ENCODE measurements around the gene OR51G2. TPM values are rescaled to one million over a fixed set of nuclear protein-coding genes. Genes with fewer than 3 reads are reported as not detected.

The OR51G2 gene
- total and polyA plus RNA-seq, 2 donors: not detected

GRCh38 chr11:4891996-4892640, 27.0 kb downstream of the OR51G2 start:
- no peak for DNase-seq (ENCODE audit: extremely low spot score)
- Histone ChIP-seq H3K4me1 (ENCODE audit: insufficient read depth) (no peaks in the 10 kb centered on the region), H3K27ac (ENCODE audit: low read depth) (no peak overlapping the region), H3K4me3 (ENCODE audit: low read depth, low read length) (no peak overlapping the region), H3K36me3 (ENCODE audit: insufficient read depth) (no peaks in the 10 kb centered on the region)
- WGBS: 90% methylated on average over 1 of the region's 1 CpG

- H3K4me3 ChIP-seq (ENCODE audit: low read depth, low read length): no peak overlapping the region
- no peak for DNase-seq (ENCODE audit: extremely low spot score)
- H3K27ac ChIP-seq (ENCODE audit: low read depth): no peak overlapping the region
- no peaks in the 10 kb centered on the region for H3K36me3 ChIP-seq (ENCODE audit: insufficient read depth)
- 90% methylated on average over 2 of the region's 2 CpGs for WGBS
- H3K4me1 ChIP-seq (ENCODE audit: insufficient read depth): no peaks in the 10 kb centered on the region
Measured at GRCh38 chr11:4890279-4890678, 28.9 kb downstream of the OR51G2 start.

- 0% methylated on average over 1 of the region's 1 CpG for WGBS
Measured at GRCh38 chr11:4887591-4887990, 31.6 kb downstream of the OR51G2 start.

GRCh38 chr11:4886186-4886585, 33.0 kb downstream of the OR51G2 start:
- Histone ChIP-seq H3K4me3 (ENCODE audit: low read depth, low read length) (no peak overlapping the region), H3K27ac (ENCODE audit: low read depth) (no peak overlapping the region), H3K4me1 (ENCODE audit: insufficient read depth) (no peaks in the 10 kb centered on the region), H3K36me3 (ENCODE audit: insufficient read depth) (no peaks in the 10 kb centered on the region)
- WGBS: 57% methylated on average over 3 of the region's 3 CpGs
- DNase-seq (ENCODE audit: extremely low spot score): no peak

More at GRCh38 chr11:4887591-4887990, 31.6 kb downstream of the OR51G2 start:
- no peak for DNase-seq (ENCODE audit: extremely low spot score)
- Histone ChIP-seq H3K27ac (ENCODE audit: low read depth) (no peak overlapping the region), H3K4me1 (ENCODE audit: insufficient read depth) (no peaks in the 10 kb centered on the region), H3K4me3 (ENCODE audit: low read depth, low read length) (no peak overlapping the region), H3K36me3 (ENCODE audit: insufficient read depth) (no peaks in the 10 kb centered on the region)

GRCh38 chr11:4884361-4884760, 34.8 kb downstream of the OR51G2 start:
- Histone ChIP-seq H3K4me1 (ENCODE audit: insufficient read depth) (no peaks in the 10 kb centered on the region), H3K36me3 (ENCODE audit: insufficient read depth) (no peaks in the 10 kb centered on the region), H3K4me3 (ENCODE audit: low read depth, low read length) (no peak overlapping the region), H3K27ac (ENCODE audit: low read depth) (no peak overlapping the region)
- WGBS: 71% methylated on average over 3 of the region's 3 CpGs
- no peak for DNase-seq (ENCODE audit: extremely low spot score)

- Histone ChIP-seq H3K4me1 (ENCODE audit: insufficient read depth) (no peaks in the 10 kb centered on the region), H3K4me3 (ENCODE audit: low read depth, low read length) (no peak overlapping the region), H3K27ac (ENCODE audit: low read depth) (no peak overlapping the region), H3K36me3 (ENCODE audit: insufficient read depth) (no peaks in the 10 kb centered on the region)
- WGBS: 88% methylated on average over 5 of the region's 5 CpGs
- DNase-seq (ENCODE audit: extremely low spot score): no peak
Measured at GRCh38 chr11:4882543-4882942, 36.6 kb downstream of the OR51G2 start.

GRCh38 chr11:4881860-4882500, 37.2 kb downstream of the OR51G2 start, which contains the start of gene OR51T1:
OR51T1 (plus strand) TSS chr11:4881900; CDS start chr11:4881900, 0 bp downstream.
- no peak for DNase-seq (ENCODE audit: extremely low spot score)
- Histone ChIP-seq H3K4me3 (ENCODE audit: low read depth, low read length) (no peak within 1 kb of the TSS), H3K4me1 (ENCODE audit: insufficient read depth) (no peaks in the 10 kb centered on the region), H3K27ac (ENCODE audit: low read depth) (no peak within 1 kb of the TSS), H3K36me3 (ENCODE audit: insufficient read depth) (no peaks in the 10 kb centered on the region)
- WGBS: 77% methylated on average over 8 of the region's 8 CpGs

- WGBS: 67% methylated on average over 4 of the region's 4 CpGs
- H3K4me3 ChIP-seq (ENCODE audit: low read depth, low read length): no peak overlapping the region
- DNase-seq (ENCODE audit: extremely low spot score): no peak
- no peaks in the 10 kb centered on the region for H3K4me1 ChIP-seq (ENCODE audit: insufficient read depth)
- no peak overlapping the region for H3K27ac ChIP-seq (ENCODE audit: low read depth)
- H3K36me3 ChIP-seq (ENCODE audit: insufficient read depth): no peaks in the 10 kb centered on the region
Measured at GRCh38 chr11:4881188-4881587, 38.0 kb downstream of the OR51G2 start.

GRCh38 chr11:4865855-4866254, 53.3 kb downstream of the OR51G2 start:
- DNase-seq (ENCODE audit: extremely low spot score): no peak
- Histone ChIP-seq H3K36me3 (ENCODE audit: insufficient read depth) (no peaks in the 10 kb centered on the region), H3K4me3 (ENCODE audit: low read depth, low read length) (no peak overlapping the region), H3K4me1 (ENCODE audit: insufficient read depth) (no peaks in the 10 kb centered on the region), H3K27ac (ENCODE audit: low read depth) (no peak overlapping the region)
- WGBS: 46% methylated on average over 1 of the region's 1 CpG

- H3K36me3 ChIP-seq (ENCODE audit: insufficient read depth): no peaks in the 10 kb centered on the region
- H3K4me1 ChIP-seq (ENCODE audit: insufficient read depth): no peaks in the 10 kb centered on the region
- whole genome bisulfite sequencing: 55% methylated on average over 4 of the region's 4 CpGs
- DNase-seq (ENCODE audit: extremely low spot score): no peak
- no peak overlapping the region for H3K27ac ChIP-seq (ENCODE audit: low read depth)
- H3K4me3 ChIP-seq (ENCODE audit: low read depth, low read length): no peak overlapping the region
Measured at GRCh38 chr11:4863876-4864275, 55.3 kb downstream of the OR51G2 start.

Other genes with a start within 250 kb of the OR51G2 start
- gene OR51E2, start 221.5 kb downstream of the OR51G2 start, total RNA-seq: 0.63 TPM
- 0.63 TPM for gene OR51E2, start 221.5 kb downstream of the OR51G2 start, polyA plus RNA-seq
- gene MMP26, start 214.6 kb downstream of the OR51G2 start, total RNA-seq: not detected
- gene MMP26, start 214.6 kb downstream of the OR51G2 start, polyA plus RNA-seq: not detected
- not detected for gene OR51F1, start 149.4 kb downstream of the OR51G2 start, total RNA-seq
- not detected for gene OR51F1, start 149.4 kb downstream of the OR51G2 start, polyA plus RNA-seq
- gene OR52R1, start 115.0 kb downstream of the OR51G2 start, total RNA-seq: not detected
- gene OR52R1, start 115.0 kb downstream of the OR51G2 start, polyA plus RNA-seq: not detected
- gene OR51F2, start 98.0 kb downstream of the OR51G2 start, total RNA-seq: not detected
- not detected for gene OR51F2, start 98.0 kb downstream of the OR51G2 start, polyA plus RNA-seq
- not detected for gene OR51S1, start 70.1 kb downstream of the OR51G2 start, total RNA-seq
- gene OR51S1, start 70.1 kb downstream of the OR51G2 start, polyA plus RNA-seq: not detected
- gene OR51T1, start 37.5 kb downstream of the OR51G2 start, total RNA-seq: not detected
- not detected for gene OR51T1, start 37.5 kb downstream of the OR51G2 start, polyA plus RNA-seq
- gene OR51A7, start 15.6 kb downstream of the OR51G2 start, total RNA-seq: not detected
- gene OR51A7, start 15.6 kb downstream of the OR51G2 start, polyA plus RNA-seq: not detected
- not detected for gene OR51G1, start 5.0 kb upstream of the OR51G2 start, total RNA-seq
- not detected for gene OR51G1, start 5.0 kb upstream of the OR51G2 start, polyA plus RNA-seq
- gene OR51A4, start 28.3 kb upstream of the OR51G2 start, total RNA-seq: not detected
- not detected for gene OR51A4, start 28.3 kb upstream of the OR51G2 start, polyA plus RNA-seq
- not detected for gene OR51A2, start 36.4 kb upstream of the OR51G2 start, total RNA-seq
- gene OR51A2, start 36.4 kb upstream of the OR51G2 start, polyA plus RNA-seq: not detected
- gene OR51L1, start 75.5 kb upstream of the OR51G2 start, total RNA-seq: not detected
- not detected for gene OR51L1, start 75.5 kb upstream of the OR51G2 start, polyA plus RNA-seq
- not detected for gene OR52J3, start 127.2 kb upstream of the OR51G2 start, total RNA-seq
- gene OR52J3, start 127.2 kb upstream of the OR51G2 start, polyA plus RNA-seq: not detected
- gene OR52E2, start 140.3 kb upstream of the OR51G2 start, total RNA-seq: not detected
- not detected for gene OR52E2, start 140.3 kb upstream of the OR51G2 start, polyA plus RNA-seq
- not detected for gene OR52E1, start 150.2 kb upstream of the OR51G2 start, total RNA-seq
- gene OR52E1, start 150.2 kb upstream of the OR51G2 start, polyA plus RNA-seq: not detected
- not detected for gene OR52A5, start 219.0 kb upstream of the OR51G2 start, total RNA-seq
- not detected for gene OR52A5, start 219.0 kb upstream of the OR51G2 start, polyA plus RNA-seq
- not detected for gene OR52A1, start 235.4 kb upstream of the OR51G2 start, total RNA-seq
- gene OR52A1, start 235.4 kb upstream of the OR51G2 start, polyA plus RNA-seq: not detected

Measured in urinary bladder (tissue), 4 donors.